ENCODE data around the gene COMT.

The COMT gene

GRCh38 chr22:20002636-20003035 lies 61.1 kb downstream of the COMT start (continued):
- TF ChIP-seq ZNF580 (tag by site-specific recombination; IDR thresholded peaks at IDR 0.05), result no peak
- TF ChIP-seq ZNF704 (tag by site-specific recombination; IDR thresholded peaks at IDR 0.05), result no peak
- no peak for TF ChIP-seq ZBTB49 (tag by site-specific recombination; IDR thresholded peaks at IDR 0.05; ENCODE audit: low read depth)
- TF ChIP-seq ATF2 (tag by site-specific recombination; IDR thresholded peaks at IDR 0.05; ENCODE audit: low read depth), result no peak

- Histone ChIP-seq H3K4me1 (ENCODE audit: control insufficient read depth, insufficient read depth, low read length) (no peaks in the 10 kb centered on the region), H3K27ac (ENCODE audit: extremely low read depth, low read depth, low read length) (no peak overlapping the region), H3K36me3 (ENCODE audit: control insufficient read depth in 2 of 2, insufficient read depth in 1 of 2, low read length in 2 of 2) (no peaks in the 10 kb centered on the region), H3K9me3 (ENCODE audit: control insufficient read depth, insufficient read depth, low read depth, low read length) (no peaks in the 10 kb centered on the region), H3K4me3 (ENCODE audit: low read depth, low read length) (no peak overlapping the region)
- ChIA-PET CTCF (interaction anchor here (1.0 to 1.8 kb wide), 2 partner anchors 9 to 11 kb away, joined by 3 to 7 read pairs; no protein-coding TSS in a partner anchor), POLR2A (no interaction called here)
- TF ChIP-seq ZNF621 (tag by site-specific recombination; IDR thresholded peaks at IDR 0.05), result no peak
- peak; percentile 75 for TF ChIP-seq SETDB1 (IDR thresholded peaks at IDR 0.05; ENCODE audit: insufficient read length, low read length)
- TF ChIP-seq ZBTB20 (tag by site-specific recombination; IDR thresholded peaks at IDR 0.05), result no peak
- TF ChIP-seq ZNF175 (tag by site-specific recombination; IDR thresholded peaks at IDR 0.05), result no peak
These were observed 61.7 kb downstream of the COMT start for GRCh38 chr22:20003304-20003703.

GRCh38 chr22:20004464-20004863 lies 62.9 kb downstream of the COMT start:
- CTCF ChIA-PET, result interaction anchor here (1.0 to 1.8 kb wide), 2 partner anchors 8 to 274 kb away, joined by 6 to 7 read pairs; no protein-coding TSS in a partner anchor
- POLR2A ChIA-PET, result no interaction called here
- Histone ChIP-seq H3K9me3 (ENCODE audit: control insufficient read depth, insufficient read depth, low read depth, low read length) (no peaks in the 10 kb centered on the region), H3K4me1 (ENCODE audit: control insufficient read depth, insufficient read depth, low read length) (no peaks in the 10 kb centered on the region), H3K36me3 (ENCODE audit: control insufficient read depth in 2 of 2, insufficient read depth in 1 of 2, low read length in 2 of 2) (no peaks in the 10 kb centered on the region), H3K27ac (ENCODE audit: extremely low read depth, low read depth, low read length) (no peak overlapping the region), H3K4me3 (ENCODE audit: low read depth, low read length) (no peak overlapping the region)
- TF ChIP-seq ZNF24 (tag by site-specific recombination; IDR thresholded peaks at IDR 0.05) (no peak), ZBTB17 (tag by site-specific recombination; IDR thresholded peaks at IDR 0.05) (no peak), ZNF596 (tag by site-specific recombination; IDR thresholded peaks at IDR 0.05) (no peak), WT1 (tag by site-specific recombination; IDR thresholded peaks at IDR 0.05) (no peak), ZBTB6 (tag by site-specific recombination; IDR thresholded peaks at IDR 0.05) (no peak), REST (tag by site-specific recombination; IDR thresholded peaks at IDR 0.05) (no peak), PRDM2 (tag by site-specific recombination; IDR thresholded peaks at IDR 0.05; ENCODE audit: borderline replicate concordance) (no peak), ZNF843 (tag by site-specific recombination; IDR thresholded peaks at IDR 0.05) (no peak)
